ENCODE results near the gene NPY2R.

The NPY2R gene, protein sequence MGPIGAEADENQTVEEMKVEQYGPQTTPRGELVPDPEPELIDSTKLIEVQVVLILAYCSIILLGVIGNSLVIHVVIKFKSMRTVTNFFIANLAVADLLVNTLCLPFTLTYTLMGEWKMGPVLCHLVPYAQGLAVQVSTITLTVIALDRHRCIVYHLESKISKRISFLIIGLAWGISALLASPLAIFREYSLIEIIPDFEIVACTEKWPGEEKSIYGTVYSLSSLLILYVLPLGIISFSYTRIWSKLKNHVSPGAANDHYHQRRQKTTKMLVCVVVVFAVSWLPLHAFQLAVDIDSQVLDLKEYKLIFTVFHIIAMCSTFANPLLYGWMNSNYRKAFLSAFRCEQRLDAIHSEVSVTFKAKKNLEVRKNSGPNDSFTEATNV

DNA sequence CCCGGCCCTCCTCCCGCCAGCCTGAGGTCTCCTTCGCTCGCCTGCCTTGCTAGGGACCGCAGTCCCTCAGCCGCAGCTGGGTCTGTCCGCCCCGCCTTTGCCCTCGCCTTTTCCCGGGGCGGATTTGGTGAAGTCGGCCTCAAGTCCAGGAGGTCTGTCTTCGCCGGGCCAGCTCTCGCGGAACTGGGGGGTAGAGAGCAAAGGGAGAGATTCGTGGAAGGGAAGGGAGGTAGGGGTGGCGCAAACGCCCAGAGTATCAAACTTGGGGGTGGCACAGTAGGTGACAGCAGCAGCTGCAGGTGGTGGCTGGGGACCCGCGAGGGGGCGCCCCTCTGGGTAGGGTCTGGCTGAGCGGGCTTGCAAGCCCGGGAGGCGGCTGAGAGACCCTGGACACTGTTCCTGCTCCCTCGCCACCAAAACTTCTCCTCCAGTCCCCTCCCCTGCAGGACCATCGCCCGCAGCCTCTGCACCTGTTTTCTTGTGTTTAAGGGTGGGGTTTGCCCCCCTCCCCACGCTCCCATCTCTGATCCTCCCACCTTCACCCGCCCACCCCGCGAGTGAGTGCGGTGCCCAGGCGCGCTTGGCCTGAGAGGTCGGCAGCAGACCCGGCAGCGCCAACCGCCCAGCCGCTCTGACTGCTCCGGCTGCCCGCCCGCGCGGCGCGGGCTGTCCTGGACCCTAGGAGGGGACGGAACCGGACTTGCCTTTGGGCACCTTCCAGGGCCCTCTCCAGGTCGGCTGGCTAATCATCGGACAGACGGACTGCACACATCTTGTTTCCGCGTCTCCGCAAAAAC, at the start of gene NPY2R:
Gene NPY2R (plus strand): TSS at position 379 of the 797 bp plus-strand sequence. CDS start 5,304 bp downstream, outside the sequence.
- no peak for DNase-seq (ENCODE audit: low read depth in 2 of 2)

DNA sequence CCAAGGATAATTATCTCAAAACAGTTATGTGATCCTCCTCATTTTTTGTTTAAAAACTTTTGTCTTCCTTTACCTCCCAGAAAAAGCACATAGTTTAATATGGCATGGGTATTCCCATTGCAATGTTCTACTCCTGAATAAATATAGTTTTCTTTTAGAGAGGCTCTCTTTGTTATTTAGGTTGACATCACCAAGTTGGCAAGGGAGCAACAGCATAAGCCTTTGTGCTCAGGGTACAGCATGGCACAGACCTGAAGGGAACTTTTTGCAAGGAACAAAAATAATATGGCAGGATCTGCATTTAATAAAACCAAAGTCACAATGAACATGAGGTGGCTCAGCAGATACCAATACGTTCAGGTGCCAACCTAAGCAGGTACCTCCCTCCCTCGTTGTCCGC, 47.1 kb upstream of the NPY2R start:
- no peak for DNase-seq (ENCODE audit: low read depth in 2 of 2)

DNA sequence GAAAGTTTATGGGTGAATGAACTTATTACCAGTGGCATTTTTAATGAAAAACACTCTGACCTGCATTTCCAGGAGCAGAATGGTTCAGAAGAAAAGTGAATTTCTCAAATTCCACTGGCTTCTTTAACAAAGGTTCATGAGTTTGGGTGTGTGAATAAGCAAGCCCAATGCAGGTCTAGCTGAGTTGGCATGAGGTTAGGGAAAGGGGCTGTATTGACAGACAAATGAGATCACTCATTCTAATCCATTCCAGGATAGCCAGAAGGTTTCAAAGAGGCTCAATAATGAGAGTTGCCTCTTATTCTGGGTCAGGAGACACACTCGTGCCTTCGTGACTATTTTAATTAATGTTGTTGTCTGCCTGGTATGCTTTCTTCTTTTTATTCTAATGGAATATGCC, 43.7 kb upstream of the NPY2R start:
- DNase-seq (ENCODE audit: low read depth in 2 of 2), result no peak

DNA sequence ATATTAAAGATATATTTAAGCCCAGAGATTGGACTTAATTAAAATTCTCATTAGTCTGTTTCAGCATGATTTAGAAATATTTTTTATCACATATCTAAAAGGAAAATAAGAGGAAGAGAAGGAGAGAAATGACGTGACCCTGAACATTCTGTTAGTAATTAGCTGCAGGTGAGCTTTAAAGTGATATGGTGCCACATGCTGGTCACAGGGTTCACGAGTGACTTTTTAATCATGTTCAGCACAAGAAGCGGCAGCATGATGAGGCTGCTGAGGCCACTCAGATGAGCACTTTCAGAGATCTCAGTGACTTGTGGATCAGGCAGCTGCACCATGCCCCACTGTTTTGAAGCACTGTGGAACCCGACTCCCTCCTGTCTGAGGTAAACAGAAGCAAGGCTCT, 37.9 kb upstream of the NPY2R start:
- DNase-seq (ENCODE audit: low read depth in 2 of 2), result no peak

DNA sequence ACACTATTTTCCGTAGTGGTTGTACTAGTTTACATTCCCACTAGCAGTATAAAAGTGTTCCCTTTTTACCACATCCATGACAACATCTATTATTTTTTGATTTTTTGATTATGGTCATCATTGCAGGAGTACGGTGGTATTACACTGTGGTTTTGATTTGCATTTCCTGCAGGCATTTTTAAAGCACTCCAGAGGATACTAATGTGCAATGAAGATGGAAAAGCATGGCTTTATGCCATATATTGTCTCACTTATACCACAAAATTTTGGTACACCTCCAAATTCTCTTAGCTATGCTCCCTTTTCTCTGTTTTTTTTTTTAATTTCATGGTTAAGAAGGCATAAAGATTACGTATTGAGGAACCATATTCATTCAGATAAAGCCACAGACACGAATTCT, 35.1 kb upstream of the NPY2R start:
- no peak for DNase-seq (ENCODE audit: low read depth in 2 of 2)

DNA sequence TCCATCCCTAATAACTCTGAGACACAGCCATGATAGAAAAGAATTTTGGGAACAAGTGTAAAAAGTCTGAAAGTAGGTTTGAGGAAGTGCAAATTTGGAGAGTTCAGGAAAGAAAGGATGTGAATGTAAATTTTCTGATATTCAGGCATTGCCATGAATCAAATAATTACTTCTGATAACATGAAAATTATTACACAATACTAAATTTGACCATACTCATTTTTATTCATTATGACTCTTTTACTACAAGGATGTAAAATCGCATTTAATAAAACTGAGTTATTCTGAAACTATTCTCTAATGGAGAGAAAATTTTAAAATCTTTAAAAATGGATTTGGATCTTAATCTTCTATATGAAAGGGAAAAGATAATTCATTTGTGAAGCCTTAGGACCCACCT, 33.8 kb upstream of the NPY2R start:
- DNase-seq (ENCODE audit: low read depth in 2 of 2), result no peak

DNA sequence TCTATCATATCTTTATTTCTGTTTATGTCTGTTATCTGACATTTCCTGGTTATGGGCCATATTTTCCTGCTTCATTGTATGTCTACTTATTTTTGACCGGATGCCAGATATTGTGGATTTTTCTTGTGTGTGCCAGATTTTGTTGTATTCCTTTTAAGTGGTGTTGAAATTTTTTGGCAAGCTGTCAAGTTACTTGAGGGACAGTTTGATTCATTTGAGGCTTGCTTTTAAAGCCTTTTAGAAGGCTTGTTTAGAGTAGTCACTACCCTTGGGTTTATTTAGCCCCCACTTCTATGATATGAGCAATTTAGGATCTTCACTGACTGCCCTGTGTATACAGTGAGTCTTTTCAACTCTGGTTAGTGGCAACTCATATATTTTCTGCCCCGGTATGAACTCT, 29.2 kb upstream of the NPY2R start:
- no peak for DNase-seq (ENCODE audit: low read depth in 2 of 2)

DNA sequence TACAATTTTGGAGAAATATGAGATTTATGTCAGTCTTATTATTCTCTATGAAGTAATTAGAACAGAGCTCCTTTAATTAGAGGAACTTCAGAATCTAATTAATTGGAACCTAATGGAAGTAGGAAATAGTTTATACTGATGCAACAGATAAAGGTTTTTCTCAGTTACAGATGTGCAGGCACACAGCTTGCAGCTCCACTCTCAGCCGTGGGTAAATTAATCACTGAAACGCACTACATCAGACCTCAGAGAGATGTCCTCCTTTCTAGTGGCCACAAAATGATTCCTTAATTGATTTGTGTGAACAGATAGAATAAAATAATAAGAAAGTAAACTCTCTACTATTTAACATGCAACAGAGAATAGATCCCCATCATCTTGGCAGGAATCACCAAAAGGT, 21.5 kb upstream of the NPY2R start:
- no peak for DNase-seq (ENCODE audit: low read depth in 2 of 2)

DNA sequence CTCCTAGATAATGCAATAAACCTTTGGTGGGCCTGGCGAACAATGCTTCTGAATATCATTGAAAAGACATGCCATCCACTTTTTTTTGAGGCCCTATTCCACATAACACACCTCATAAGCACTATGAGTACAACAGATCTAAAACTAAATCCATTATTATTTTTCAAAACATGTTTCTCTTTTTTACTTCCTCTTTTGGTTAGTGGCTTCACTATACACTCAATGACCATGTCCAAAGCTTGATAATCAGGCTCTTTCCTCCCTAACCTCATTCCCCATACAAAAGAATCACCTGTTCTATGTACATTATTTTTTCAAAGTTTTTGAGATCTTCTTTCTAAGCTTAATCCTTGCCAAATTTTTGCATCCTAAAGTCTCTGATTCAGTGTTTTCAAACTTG, 20.4 kb upstream of the NPY2R start:
- DNase-seq (ENCODE audit: low read depth in 2 of 2), result no peak

DNA sequence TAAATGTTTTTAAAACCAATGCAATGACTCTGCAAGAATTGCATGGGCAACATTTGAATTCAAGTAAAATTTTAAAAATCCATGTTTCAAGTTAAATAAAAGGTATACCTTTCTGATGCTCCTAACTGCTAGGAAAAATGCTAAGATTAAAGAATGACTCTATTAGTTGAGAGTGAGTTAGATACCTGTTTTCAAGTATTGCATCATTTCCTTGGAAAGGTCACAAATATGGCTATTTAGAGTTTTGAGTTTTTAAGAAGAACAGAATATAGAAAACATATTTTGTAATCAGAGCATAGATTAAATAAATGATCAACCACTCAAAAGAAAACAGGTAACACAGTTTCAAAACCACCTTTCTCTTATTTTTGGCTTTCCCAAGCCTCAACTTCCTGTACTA, 18.3 kb upstream of the NPY2R start:
- no peak for DNase-seq (ENCODE audit: low read depth in 2 of 2)

DNA sequence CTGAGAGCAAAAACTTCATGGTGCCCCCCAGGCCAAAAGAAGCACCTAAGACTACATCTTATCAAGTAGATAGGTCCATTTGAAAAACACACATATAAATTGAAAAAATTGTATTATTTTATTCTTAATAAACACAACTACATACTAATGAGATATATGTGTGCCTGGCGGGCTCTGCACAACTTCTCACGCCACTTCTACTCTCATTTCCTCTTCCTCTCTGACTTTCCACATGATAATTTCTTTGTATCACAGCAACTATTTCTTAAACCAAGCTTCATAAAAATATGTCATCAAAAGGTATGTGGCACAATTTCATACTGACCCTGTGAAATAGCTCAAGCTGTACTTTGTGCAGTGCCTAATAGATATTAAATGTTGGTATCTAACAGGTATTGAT, 10.7 kb upstream of the NPY2R start:
- DNase-seq (ENCODE audit: low read depth in 2 of 2), result no peak

DNA sequence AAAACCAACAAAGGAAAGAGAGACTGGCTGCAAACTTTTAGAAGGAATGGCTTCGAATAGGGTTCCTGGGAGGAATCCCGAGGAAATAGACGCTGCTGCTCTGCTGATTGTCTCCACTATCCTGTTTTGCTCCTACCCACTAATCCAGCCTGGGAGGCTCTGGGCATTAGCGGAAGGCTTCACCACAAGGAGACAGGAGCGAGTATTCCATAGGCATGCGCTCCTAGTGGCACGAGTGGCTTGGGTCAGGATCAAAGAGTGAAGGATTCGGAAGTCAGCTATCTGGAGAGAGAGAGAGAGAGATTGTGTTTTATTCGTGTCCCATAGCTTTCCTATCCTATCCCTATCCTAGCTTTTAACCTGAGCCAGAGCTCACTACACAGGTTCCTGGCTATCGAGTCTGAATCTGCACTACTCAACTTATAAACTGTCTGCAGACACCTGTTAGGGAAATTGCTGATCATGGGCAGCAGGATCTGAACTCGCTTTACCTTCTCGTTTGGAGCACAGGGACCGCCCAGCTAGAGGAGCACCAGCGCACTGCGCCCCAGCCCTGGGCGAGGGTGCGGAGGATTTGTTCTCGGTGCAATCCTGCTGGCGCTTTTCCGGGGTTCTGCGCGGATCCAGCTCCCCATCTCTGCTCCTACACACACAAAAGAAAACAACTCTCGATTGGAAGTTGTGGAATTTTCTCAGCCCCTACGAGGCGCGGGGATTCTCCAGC, 740 bp upstream of the NPY2R start:
- DNase-seq (ENCODE audit: low read depth in 2 of 2), result no peak

DNA sequence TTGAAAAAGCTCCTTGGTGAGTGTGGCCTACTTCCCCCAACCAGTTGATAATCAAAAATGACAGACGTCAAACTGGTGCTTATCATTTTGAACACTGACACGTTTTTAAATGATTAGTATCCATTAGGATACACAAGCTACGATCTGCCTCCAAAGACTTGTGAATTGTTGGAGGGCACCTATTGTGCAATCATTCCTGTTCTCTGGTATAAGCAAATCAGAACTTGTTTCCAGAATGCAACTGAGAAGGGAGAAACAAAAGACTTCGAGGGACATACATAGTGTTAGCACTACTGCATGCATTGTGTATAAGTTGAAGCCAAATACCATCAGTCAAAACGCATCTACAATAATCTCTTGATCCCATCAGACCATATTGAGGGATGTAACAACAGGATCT, 11.6 kb downstream of the NPY2R start:
- no peak for DNase-seq (ENCODE audit: low read depth in 2 of 2)

DNA sequence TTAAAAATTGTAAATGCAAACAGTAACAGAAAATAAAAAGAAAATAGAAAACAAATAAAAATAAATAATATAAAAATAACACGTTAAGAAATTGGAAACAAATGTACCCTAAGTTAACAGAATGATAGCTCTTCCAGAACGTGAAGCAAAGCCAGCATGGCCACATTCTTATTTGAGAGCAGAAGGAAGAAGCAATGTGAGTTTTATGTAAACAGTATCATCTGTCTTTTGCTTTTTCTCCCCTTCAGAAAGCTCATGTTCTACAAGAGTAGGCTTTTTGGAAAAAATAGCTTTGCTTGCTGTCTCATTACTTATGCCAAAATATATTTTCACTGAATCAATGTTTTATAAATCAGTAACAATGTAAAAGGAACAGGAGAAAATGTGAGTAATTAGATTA, 18.7 kb downstream of the NPY2R start:
- DNase-seq (ENCODE audit: low read depth in 2 of 2), result no peak

DNA sequence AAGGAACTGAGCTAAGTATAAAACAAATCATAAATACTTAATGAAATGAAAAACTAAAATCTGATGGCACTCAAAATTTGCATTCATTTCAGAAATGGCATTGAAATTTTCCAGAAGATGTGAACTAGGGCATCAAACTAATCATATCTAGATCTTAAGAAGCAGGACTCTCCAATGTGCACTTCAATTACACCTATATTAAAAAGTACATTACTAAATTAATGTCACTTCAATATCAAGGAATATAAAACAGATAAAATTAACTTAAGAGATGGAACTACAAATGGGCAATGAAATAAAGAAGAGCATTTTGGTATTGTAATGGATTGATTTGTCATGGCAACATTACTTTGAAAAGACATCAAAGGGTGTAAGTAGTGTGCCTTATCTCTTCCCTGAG, 20.3 kb downstream of the NPY2R start:
- no peak for DNase-seq (ENCODE audit: low read depth in 2 of 2)

DNA sequence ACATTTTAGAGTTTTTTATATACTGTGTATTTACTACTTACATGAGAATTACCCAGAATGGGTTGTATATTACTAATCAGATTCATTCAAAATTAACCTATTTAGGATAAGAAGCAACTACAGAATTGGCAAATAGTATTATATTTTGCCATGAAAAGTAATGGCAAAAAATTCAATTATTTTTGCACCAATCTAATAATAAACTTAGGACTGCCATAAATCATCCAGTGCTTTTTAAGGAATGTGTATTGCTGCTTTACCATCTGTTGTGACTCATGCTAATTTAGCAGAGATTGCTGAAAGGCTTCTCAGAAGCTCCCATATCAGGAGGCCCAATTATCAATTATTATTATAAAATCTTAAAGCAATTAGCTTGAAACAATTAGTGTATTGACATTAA, 24.0 kb downstream of the NPY2R start:
- no peak for DNase-seq (ENCODE audit: low read depth in 2 of 2)

DNA sequence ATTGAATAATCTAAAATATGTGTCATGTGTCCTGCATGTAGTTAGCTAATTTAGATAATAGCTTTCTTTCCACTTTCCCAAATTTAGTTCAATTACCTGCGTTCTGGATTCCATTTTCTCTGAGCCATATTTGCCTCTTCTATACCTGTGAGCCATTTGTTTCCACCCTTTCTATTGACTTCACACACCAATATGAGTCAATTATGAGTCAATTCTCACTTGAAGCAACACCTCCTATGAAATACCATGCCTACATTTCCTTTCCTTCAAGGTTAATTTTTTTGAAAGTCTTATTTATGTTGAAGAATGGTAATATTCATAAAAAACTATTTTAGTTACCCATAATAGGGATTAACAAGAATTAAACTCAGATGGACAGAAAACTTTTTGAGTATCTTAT, 25.8 kb downstream of the NPY2R start:
- no peak for DNase-seq (ENCODE audit: low read depth in 2 of 2)

DNA sequence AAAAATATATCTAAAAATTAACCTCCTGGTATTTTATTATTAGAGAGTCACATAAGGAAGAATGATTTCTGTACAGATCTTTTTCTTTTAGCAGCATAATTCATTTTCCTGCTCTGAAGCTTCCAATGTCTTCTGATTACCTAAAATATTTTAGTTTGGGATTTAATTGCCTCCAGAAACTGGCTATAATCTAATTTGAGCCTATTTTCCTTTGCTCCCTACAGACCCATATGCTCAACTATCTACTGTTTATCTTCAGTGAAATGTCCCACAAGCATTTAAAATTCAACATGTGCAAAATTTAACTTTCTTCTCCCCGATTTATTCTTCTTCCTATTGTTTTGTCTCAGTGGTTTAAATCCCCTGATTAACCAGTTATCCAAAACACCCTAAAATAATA, 29.1 kb downstream of the NPY2R start:
- DNase-seq (ENCODE audit: low read depth in 2 of 2), result no peak

DNA sequence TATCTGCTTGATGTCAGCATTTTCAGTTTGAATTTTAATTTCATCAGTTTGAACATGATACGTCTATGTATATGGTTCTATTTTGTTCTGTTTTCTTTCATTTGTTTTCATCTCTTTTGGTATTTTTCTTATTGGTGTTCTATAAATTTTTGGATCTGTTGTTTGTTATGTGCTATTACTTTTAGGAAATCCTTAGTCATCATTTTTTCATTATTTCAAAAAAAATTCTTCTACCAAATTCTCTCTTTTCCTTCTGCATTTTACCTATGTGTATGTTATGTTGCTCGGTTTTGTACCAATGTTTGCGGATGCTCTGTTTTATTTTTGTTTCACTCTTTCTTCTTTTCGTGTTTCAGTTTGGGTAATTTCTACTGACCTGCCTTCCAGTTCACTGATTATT, 32.8 kb downstream of the NPY2R start:
- DNase-seq (ENCODE audit: low read depth in 2 of 2), result no peak

DNA sequence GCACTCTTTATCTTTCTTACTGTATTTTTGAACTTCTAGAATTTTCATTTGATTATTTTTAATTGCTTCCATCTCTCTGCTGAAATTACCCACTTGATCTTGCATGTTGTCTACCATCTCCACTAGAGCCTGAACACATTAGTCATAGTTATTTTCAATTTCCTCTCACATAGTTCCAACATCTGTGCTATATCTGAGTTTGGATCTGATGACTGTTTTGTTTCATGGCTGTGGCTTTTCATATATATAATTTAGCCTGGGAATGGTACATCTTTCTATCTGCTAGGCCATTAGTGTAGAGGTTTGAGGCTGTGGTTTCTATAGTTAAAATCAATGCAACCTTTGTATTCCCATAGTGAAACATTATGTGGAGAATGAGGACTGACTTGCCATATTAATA, 33.2 kb downstream of the NPY2R start:
- DNase-seq (ENCODE audit: low read depth in 2 of 2), result no peak

DNA sequence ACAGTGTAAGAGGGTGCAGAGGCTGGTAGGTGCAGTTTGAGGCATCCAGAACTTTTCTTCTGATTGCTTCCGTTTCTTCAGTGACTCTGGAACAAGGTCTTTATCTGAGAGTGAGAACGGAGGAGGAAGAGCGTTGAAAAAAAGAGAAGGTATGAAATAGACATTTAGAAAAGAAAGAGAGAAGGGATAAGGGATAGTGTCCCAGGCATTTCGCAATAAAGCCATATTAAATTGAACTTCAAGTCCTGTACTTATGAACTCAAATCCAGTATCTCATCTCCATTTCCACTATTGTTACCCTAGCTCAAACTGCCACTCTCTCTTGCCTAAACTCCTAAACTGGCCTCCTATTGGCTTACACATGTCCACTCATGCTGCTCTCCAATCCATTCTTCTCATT, 36.7 kb downstream of the NPY2R start:
- DNase-seq (ENCODE audit: low read depth in 2 of 2), result no peak

DNA sequence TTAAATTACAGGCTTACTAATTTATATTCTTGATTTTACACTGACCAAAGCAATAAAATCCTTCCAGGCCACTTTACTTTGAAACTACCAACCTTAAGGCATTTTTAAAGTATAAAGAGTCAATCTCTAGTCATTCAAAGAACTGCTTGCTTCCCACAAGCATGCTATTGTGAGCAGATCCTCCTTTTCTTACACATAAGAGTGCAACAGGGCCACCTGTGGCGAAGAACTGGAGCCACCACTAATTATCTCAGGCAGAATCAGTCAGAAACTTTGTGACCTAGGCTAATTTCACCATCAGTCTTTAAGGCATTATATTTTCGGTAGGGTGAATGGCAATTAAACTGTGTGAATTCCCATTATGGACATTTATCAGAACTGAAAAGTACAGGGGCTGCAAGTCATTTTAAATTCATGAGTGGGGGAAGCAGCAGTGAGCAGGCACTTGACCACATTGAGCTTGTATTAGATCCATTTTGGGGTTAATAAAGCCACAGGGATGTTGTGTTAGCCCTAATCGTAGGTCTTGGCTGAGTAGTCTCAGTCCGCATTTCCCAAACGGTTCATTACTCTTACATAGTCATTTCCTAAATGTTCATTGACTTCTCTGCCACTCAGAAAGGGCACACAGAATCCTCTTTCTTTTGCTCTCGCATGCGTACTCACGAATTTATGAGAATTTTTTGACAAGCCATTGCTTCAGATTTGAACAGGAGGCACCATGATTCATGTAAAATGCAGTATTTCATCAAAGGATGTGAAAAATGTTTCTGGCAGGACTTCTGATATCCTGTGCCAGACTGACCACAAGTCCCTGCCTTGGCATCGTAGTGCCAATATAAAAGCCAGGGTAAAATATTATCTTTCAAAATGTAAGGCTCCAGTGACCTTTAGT, 39.8 kb downstream of the NPY2R start:
- no peak for DNase-seq (ENCODE audit: low read depth in 2 of 2)
